Mesendoderm (in vitro differentiated cells): ENCODE results near the gene RNF222.

ENCODE experiments used
- DNase-seq: peaks from one replicate; pipeline ENCODE4 v3.0.0; 2013
- H2AK5ac ChIP-seq: 2 replicates; pipeline ENCODE4 v1.6.1; 2013; ENCODE audit warnings: low read length, inconsistent platforms
- H2BK120ac ChIP-seq: 2 replicates; pipeline ENCODE4 v1.6.1; 2013; ENCODE audit warnings: low read depth, mild to moderate bottlenecking, low read length, moderate library complexity, mixed read lengths
- H2BK15ac ChIP-seq: replicated peaks from 2 replicates; pipeline ENCODE4 v1.6.1; 2013; ENCODE audit warnings: low read depth, mild to moderate bottlenecking, moderate library complexity
- H2BK5ac ChIP-seq: 2 replicates; pipeline ENCODE4 v1.6.1; 2013; ENCODE audit warnings: low read length, inconsistent platforms
- H3K18ac ChIP-seq: 2 replicates; pipeline ENCODE4 v1.6.1; 2013; ENCODE audit warnings: mild to moderate bottlenecking, low read length, mixed read lengths
- H3K23ac ChIP-seq: one replicate; pipeline ENCODE4 v1.6.1; 2013; ENCODE audit warnings: low read length
- H3K27ac ChIP-seq: 2 replicates; pipeline ENCODE4 v1.5.1; 2013; ENCODE audit warnings: low read depth, mild to moderate bottlenecking, inconsistent platforms, low read length, moderate library complexity
- H3K27me3 ChIP-seq: 2 replicates; pipeline ENCODE4 v1.6.1; 2013; ENCODE audit warnings: low read length, control low read depth, mild to moderate bottlenecking, inconsistent platforms; ENCODE audit not compliant: insufficient read depth, poor library complexity
- H3K36me3 ChIP-seq: 2 replicates; pipeline ENCODE4 v1.6.1; 2013; ENCODE audit warnings: low read length, inconsistent platforms; ENCODE audit not compliant: control insufficient read depth, insufficient read depth
- H3K4ac ChIP-seq: one replicate; pipeline ENCODE4 v1.6.1; 2013; ENCODE audit warnings: low read depth, mild to moderate bottlenecking, low read length, moderate library complexity
- H3K4me1 ChIP-seq: 2 replicates; pipeline ENCODE4 v1.6.1; 2013; ENCODE audit warnings: low read depth, low read length, inconsistent platforms; ENCODE audit not compliant: control insufficient read depth
- H3K4me2 ChIP-seq: 2 replicates; pipeline ENCODE4 v1.6.1; 2013; ENCODE audit warnings: low read length
- H3K4me3 ChIP-seq: 2 replicates; pipeline ENCODE4 v1.5.1; 2013; ENCODE audit warnings: mild to moderate bottlenecking, low read length
- H3K56ac ChIP-seq: one replicate; pipeline ENCODE4 v1.6.1; 2013; ENCODE audit warnings: low read length
- H3K79me1 ChIP-seq: 2 replicates; pipeline ENCODE4 v1.6.1; 2013; ENCODE audit warnings: low read length, inconsistent platforms
- H3K79me2 ChIP-seq: 2 replicates; pipeline ENCODE4 v1.6.1; 2013; ENCODE audit warnings: mild to moderate bottlenecking, low read length; ENCODE audit not compliant: control insufficient read depth, insufficient read depth
- H3K9ac ChIP-seq: 2 replicates; pipeline ENCODE4 v1.6.1; 2013; ENCODE audit warnings: low read length, inconsistent platforms
- H4K5ac ChIP-seq: one replicate; pipeline ENCODE4 v1.6.1; 2013; ENCODE audit warnings: low read length
- H4K8ac ChIP-seq: one replicate; pipeline ENCODE4 v1.6.1; 2013; ENCODE audit warnings: low read depth, mild to moderate bottlenecking, control low read depth, low read length, moderate library complexity
- WGBS: extraction: QIAGEN DNeasy Blood & Tissue Kit; methylation state at CpG from one replicate; pipeline ENCODE4 v1.1.7; 2013; ENCODE audit warnings: low lambda C conversion rate, missing lambda C conversion rate; ENCODE audit not compliant: insufficient coverage; ENCODE audit errors: extremely low coverage; 5-methylcytosine and 5-hydroxymethylcytosine counted together

Gene RNF222

GRCh38 chr17:8419305-8419704 lies 21.7 kb upstream of the RNF222 start:
- Histone ChIP-seq H4K5ac (no peak overlapping the region), H3K79me1 (no peaks in the 10 kb centered on the region), H3K79me2 (no peaks in the 10 kb centered on the region), H3K27me3 (no peaks in the 10 kb centered on the region), H2AK5ac (no peak overlapping the region), H3K9ac (no peak overlapping the region), H3K36me3 (no peaks in the 10 kb centered on the region), H3K4me3 (no peak overlapping the region), H3K23ac (no peak overlapping the region), H4K8ac (no peak overlapping the region), H3K4me2 (no peak overlapping the region), H3K4me1 (no peaks in the 10 kb centered on the region), H3K4ac (no peak overlapping the region), H3K56ac (no peak overlapping the region), H2BK5ac (no peak overlapping the region), H2BK120ac (no peak overlapping the region), H3K27ac (no peak overlapping the region), H2BK15ac (no peak overlapping the region), H3K18ac (no peak overlapping the region)
- DNase-seq = no peak
- WGBS = no CpG with 5 or more reads among the region's 1 CpG

GRCh38 chr17:8418471-8418870 lies 20.8 kb upstream of the RNF222 start:
- Histone ChIP-seq H3K4ac (no peak overlapping the region), H3K4me3 (no peak overlapping the region), H3K4me1 (no peaks in the 10 kb centered on the region), H2AK5ac (no peak overlapping the region), H2BK15ac (no peak overlapping the region), H3K23ac (no peak overlapping the region), H3K9ac (no peak overlapping the region), H3K4me2 (no peak overlapping the region), H4K5ac (no peak overlapping the region), H3K56ac (no peak overlapping the region), H4K8ac (no peak overlapping the region), H3K18ac (no peak overlapping the region), H3K27me3 (no peaks in the 10 kb centered on the region), H3K79me2 (no peaks in the 10 kb centered on the region), H3K36me3 (no peaks in the 10 kb centered on the region), H2BK5ac (no peak overlapping the region), H3K27ac (no peak overlapping the region), H2BK120ac (no peak overlapping the region), H3K79me1 (no peaks in the 10 kb centered on the region)
- DNase-seq = no peak
- no CpG with 5 or more reads among the region's 1 CpG for WGBS

- no peak overlapping the region for H4K5ac ChIP-seq
- no peak overlapping the region for H3K4me3 ChIP-seq
- no peaks in the 10 kb centered on the region for H3K79me2 ChIP-seq
- H3K27ac ChIP-seq = no peak overlapping the region
- no peak for DNase-seq
- no peaks in the 10 kb centered on the region for H3K79me1 ChIP-seq
- H2BK120ac ChIP-seq = no peak overlapping the region
- no peak overlapping the region for H2BK5ac ChIP-seq
- no peak overlapping the region for H3K56ac ChIP-seq
- H3K27me3 ChIP-seq = no peaks in the 10 kb centered on the region
- H2BK15ac ChIP-seq = no peak overlapping the region
- no peaks in the 10 kb centered on the region for H3K36me3 ChIP-seq
- H3K18ac ChIP-seq = no peak overlapping the region
- no peak overlapping the region for H3K9ac ChIP-seq
- no peak overlapping the region for H2AK5ac ChIP-seq
- no peak overlapping the region for H3K4ac ChIP-seq
- H3K4me1 ChIP-seq = no peaks in the 10 kb centered on the region
- no CpG with 5 or more reads among the region's 4 CpGs for WGBS
- H4K8ac ChIP-seq = no peak overlapping the region
- H3K23ac ChIP-seq = no peak overlapping the region
- no peak overlapping the region for H3K4me2 ChIP-seq
Observed at GRCh38 chr17:8417806-8418205, 20.2 kb upstream of the RNF222 start.

DNA sequence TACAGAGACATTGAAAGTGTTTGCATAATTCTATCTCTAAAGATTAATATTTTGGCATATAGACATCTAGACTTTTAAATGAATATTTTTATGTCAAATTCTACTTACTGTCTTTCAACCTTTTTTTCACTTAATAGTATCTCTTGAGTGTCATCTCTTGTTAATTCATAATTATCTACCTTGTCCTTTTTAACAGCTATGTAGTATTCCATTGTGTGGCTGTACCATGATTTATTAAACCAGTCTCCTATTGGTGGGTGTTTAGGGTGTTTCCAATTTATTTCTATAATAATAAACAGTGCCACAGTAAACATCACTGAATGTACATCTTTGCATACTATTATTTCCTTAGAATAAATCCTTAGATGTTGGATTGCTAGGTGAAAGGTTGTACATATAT lies 16.3 kb upstream of the RNF222 start:
- H3K56ac ChIP-seq = no peak overlapping the region
- no peak overlapping the region for H4K8ac ChIP-seq
- H3K9ac ChIP-seq = no peak overlapping the region
- no peaks in the 10 kb centered on the region for H3K4me1 ChIP-seq
- no peak overlapping the region for H3K4me3 ChIP-seq
- H3K27ac ChIP-seq = no peak overlapping the region
- no peak overlapping the region for H4K5ac ChIP-seq
- H3K18ac ChIP-seq = no peak overlapping the region
- no peaks in the 10 kb centered on the region for H3K27me3 ChIP-seq
- H3K79me2 ChIP-seq = no peaks in the 10 kb centered on the region
- H3K23ac ChIP-seq = no peak overlapping the region
- H2BK5ac ChIP-seq = no peak overlapping the region
- H2AK5ac ChIP-seq = no peak overlapping the region
- no peak overlapping the region for H3K4ac ChIP-seq
- H3K79me1 ChIP-seq = no peaks in the 10 kb centered on the region
- H3K36me3 ChIP-seq = no peaks in the 10 kb centered on the region
- H2BK120ac ChIP-seq = no peak overlapping the region
- H3K4me2 ChIP-seq = no peak overlapping the region
- no peak for DNase-seq
- no peak overlapping the region for H2BK15ac ChIP-seq

DNA sequence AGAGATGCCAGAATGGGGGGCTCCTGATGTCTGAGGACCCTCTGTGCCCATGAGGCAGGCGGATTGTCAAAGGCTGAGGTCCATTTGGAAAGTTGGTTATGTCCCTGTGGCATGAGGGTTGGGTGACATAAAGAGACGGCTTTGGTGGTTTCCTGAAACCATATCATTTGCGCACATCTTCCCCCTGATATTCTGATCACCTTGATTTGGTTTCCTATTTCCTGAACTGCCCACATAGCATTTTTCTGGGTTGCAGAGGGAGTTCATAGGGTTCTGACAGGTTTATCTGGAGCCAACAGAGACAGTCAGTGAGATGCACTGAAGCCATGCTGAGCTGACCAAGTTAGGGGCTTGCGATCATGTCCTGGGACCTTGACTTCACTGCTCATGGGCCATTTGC lies 15.7 kb upstream of the RNF222 start:
- no peaks in the 10 kb centered on the region for H3K27me3 ChIP-seq
- H3K56ac ChIP-seq = no peak overlapping the region
- H3K27ac ChIP-seq = no peak overlapping the region
- no peak overlapping the region for H3K23ac ChIP-seq
- no peak for DNase-seq
- H2AK5ac ChIP-seq = no peak overlapping the region
- whole genome bisulfite sequencing = no CpG with 5 or more reads among the region's 4 CpGs
- H3K79me1 ChIP-seq = no peaks in the 10 kb centered on the region
- no peaks in the 10 kb centered on the region for H3K36me3 ChIP-seq
- H3K4me2 ChIP-seq = no peak overlapping the region
- H2BK15ac ChIP-seq = no peak overlapping the region
- no peak overlapping the region for H4K5ac ChIP-seq
- H3K79me2 ChIP-seq = no peaks in the 10 kb centered on the region
- no peak overlapping the region for H3K4me3 ChIP-seq
- H3K9ac ChIP-seq = no peak overlapping the region
- no peaks in the 10 kb centered on the region for H3K4me1 ChIP-seq
- no peak overlapping the region for H3K4ac ChIP-seq
- H3K18ac ChIP-seq = no peak overlapping the region
- H2BK5ac ChIP-seq = no peak overlapping the region
- H2BK120ac ChIP-seq = no peak overlapping the region
- H4K8ac ChIP-seq = no peak overlapping the region

- Histone ChIP-seq H3K27ac (no peak overlapping the region), H3K79me1 (no peaks in the 10 kb centered on the region), H3K23ac (no peak overlapping the region), H3K36me3 (no peaks in the 10 kb centered on the region), H3K4me1 (no peaks in the 10 kb centered on the region), H3K56ac (no peak overlapping the region), H2BK120ac (no peak overlapping the region), H3K27me3 (no peaks in the 10 kb centered on the region), H2BK5ac (no peak overlapping the region), H3K4me3 (no peak overlapping the region), H4K8ac (no peak overlapping the region), H2AK5ac (no peak overlapping the region), H3K9ac (no peak overlapping the region), H4K5ac (no peak overlapping the region), H3K4ac (no peak overlapping the region), H3K79me2 (no peaks in the 10 kb centered on the region), H2BK15ac (no peak overlapping the region), H3K18ac (no peak overlapping the region), H3K4me2 (no peak overlapping the region)
- no CpG with 5 or more reads among the region's 5 CpGs for WGBS
- DNase-seq = no peak
Observed at GRCh38 chr17:8412089-8412488, 14.5 kb upstream of the RNF222 start.
